Hypothalamus (tissue), 51 donors: ENCODE data around the gene RTBDN.

Source experiments
- DNase-seq, 51 donors: peaks; one replicate each; lab custom pipeline; 2025; lab: John Stamatoyannopoulos, UW

Gene RTBDN

DNA sequence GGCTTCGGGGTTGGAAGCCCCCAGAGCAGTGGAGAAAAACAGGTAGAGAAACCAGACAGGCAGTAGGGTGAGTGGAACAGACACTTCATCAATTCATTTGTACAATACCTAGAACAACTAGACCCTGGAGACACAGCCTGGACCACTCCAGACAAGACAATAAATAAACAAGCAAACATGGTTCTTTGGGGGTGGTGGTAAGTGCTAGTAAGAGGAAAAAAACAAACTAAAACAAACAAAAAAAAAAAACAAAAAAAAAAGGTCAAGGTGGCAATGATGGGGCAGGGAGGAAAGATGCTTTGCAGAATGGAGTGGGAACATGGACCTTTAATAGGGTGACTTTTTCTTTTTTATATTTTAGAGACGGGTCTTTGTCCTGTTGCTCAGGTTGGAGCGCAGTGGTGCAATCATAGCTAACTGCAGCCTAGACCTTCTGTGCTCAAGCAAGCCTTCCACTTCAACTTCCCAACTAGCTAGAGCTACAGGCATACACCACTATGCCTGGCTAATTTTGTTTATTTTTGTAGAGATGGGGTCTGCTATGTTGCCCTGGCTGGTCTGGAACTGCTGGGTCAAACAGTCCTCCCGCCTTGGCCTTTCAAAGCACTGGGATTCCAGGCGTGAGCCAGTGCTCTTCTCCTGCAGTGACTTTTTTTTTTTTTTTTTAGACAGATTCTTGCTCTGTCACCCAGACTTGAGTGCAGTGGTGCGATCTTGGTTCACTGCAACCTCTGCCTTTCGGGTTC lies 40.0 kb downstream of the RTBDN start:
- no peak for DNase-seq

GRCh38 chr19:12793290-12794195 lies 40.8 kb downstream of the RTBDN start:
- peak; percentile 39 to 96 (median 90) for DNase-seq

DNA sequence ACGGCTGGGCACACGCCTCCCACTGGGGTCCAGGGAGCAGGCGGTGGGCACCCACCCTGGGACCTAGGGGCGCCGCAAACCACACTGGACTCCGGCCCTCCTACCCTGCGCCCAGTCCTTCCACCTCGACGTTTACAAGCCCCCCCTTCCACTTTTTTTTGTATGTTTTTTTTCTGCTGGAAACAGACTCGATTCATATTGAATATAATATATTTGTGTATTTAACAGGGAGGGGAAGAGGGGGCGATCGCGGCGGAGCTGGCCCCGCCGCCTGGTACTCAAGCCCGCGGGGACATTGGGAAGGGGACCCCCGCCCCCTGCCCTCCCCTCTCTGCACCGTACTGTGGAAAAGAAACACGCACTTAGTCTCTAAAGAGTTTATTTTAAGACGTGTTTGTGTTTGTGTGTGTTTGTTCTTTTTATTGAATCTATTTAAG lies 41.5 kb downstream of the RTBDN start:
- peak in 8 of 51 donors; percentile 37 to 66 (median 42) for DNase-seq

- DNase-seq: peak in 43 of 51 donors; percentile 19 to 77 (median 52)
These were observed 42.1 kb downstream of the RTBDN start for GRCh38 chr19:12792051-12792852.

GRCh38 chr19:12791345-12792050 lies 42.9 kb downstream of the RTBDN start, which contains the start of gene JUNB:
JUNB (plus strand) TSS chr19:12791486; CDS start chr19:12791772, 286 bp downstream.
- DNase-seq: peak; percentile 75 to 99 (median 97)

- DNase-seq: peak in 6 of 51 donors; percentile 7 to 66 (median 36)
These were observed 43.6 kb downstream of the RTBDN start for GRCh38 chr19:12790628-12791344.

- DNase-seq: peak in 49 of 51 donors; percentile 25 to 97 (median 92)
These were observed 44.3 kb downstream of the RTBDN start for GRCh38 chr19:12789904-12790619.

GRCh38 chr19:12789098-12789903 lies 45.1 kb downstream of the RTBDN start:
- peak in 5 of 51 donors; percentile 38 to 70 (median 44) for DNase-seq

GRCh38 chr19:12788682-12789097 lies 45.7 kb downstream of the RTBDN start:
- DNase-seq: peak in 41 of 51 donors; percentile 14 to 78 (median 49)

DNA sequence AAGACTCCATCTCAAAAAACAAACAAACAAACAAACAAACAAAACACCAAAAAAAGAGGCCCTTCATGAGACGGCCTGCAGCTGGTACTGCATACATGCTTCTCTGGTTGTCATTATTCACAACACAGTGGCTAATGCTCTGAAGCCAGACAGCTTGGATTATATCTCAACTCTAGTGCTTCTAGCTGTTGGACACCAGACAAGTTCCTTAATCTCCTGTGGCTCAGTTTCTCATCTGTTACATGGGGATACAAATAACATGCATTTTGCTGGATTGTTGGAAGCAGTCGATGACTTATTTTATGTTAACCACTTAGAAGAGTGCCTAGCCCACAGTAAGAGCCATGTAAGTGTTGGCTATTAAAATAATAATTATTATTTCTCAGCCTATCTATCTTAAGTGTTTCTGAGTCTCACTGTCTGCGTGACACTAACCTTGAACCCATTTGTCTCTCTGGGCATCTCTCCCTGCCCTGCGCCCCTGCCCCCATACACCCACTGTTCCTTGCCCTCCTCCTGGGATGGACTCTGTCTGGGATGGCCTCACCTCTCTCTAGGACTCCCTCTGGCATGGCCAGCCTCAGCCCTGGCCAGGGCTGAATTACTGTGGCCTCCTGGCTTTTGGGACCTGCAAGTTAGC lies 46.2 kb downstream of the RTBDN start:
- DNase-seq: no peak

GRCh38 chr19:12787458-12787857 lies 46.9 kb downstream of the RTBDN start:
- no peak for DNase-seq

- DNase-seq: no peak
These were observed 47.4 kb downstream of the RTBDN start for GRCh38 chr19:12786952-12787351.

DNA sequence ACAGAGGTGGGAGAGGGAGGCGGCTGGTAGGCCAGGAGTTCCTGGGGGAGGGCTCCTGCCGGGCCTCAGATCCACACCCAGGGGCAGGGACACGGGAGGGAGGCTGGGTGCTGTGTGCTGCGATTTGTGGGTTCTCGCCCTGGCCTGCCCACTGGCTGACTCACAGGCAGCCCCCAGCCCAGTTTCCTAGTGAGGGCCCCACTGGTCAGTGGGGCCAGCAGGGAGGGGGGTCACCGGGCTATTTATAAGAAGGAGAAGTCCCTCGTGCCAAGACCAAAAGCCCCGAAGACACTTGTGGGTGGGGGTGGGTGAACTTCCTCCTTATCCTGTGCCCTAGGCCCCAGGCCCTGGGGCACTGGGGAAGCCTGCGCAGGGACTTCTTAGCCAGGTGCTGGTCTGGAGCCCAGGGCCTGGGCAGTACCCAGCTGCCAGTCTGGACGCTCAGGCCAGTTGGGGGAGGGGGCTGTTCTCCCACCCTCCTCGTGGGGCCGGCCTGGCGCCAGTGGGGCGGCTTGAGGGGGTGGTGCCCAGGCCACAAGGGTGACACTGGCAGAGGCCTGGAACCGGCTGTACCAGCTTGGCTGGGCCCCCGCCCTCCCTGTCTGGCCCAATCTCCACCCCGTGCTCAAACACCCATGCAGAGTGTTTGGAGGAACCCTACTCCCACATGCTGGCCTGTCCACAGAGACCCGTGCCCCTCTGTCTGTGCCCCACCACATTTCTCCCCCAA lies 48.1 kb downstream of the RTBDN start:
- peak in 41 of 51 donors; percentile 14 to 74 (median 62) for DNase-seq

DNA sequence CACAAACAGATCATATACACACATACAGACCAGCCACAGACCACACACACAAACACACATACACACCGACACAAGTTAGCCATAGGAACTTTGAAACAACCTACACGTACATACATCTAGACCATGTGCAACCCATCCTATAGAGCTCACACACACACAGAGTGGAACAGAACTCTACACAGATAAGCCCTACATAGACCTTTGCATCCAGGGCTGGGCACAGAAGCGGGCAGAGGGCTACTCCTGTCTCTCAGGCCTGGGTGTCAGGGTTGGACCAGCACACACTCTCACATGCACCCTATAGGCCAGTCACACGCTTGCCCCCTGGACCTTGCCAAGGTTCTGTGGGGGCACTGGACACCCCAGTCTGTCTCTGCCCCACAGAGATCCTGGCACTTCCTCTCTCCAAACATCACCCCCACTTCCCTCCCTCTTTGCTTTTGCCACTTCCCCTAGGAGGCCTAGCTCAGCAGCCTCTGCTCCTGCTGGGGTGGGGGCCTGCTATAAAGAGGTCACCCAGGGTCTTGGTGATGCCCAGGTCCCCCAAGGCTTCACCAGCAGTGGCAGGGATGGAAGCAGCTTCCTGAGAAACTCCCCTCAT lies 48.8 kb downstream of the RTBDN start:
- DNase-seq: peak in 10 of 51 donors; percentile 9 to 34 (median 22)

- DNase-seq: peak in 3 of 51 donors; percentile 3 to 18 (median 3)
These were observed 49.4 kb downstream of the RTBDN start for GRCh38 chr19:12784871-12785430.
